Measurements from ENCODE around the gene CACFD1.

DNA sequence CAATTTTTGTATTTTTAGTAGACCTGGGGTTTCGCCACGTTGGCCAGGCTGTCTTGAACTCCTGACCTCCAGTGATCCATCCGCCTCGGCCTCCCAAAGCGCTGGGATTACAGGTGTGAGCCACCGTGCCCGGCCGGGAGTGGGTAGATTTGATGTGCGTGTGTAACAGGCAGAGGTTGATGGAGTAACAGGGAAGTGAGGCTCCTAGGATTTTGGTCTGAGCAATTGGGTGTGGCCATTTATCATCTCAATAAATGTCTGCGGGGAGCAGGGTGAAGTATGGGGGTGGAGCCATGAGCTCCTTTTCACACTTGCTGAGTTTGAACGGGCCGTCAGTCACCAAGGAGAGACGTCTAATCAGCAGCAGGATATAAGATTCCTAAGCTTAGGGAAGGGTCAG, 40.8 kb upstream of the CACFD1 start:
- TF ChIP-seq RARB (CRISPR knock-in tag; IDR thresholded peaks at IDR 0.05) (no peak), ESRRG (CRISPR knock-in tag; IDR thresholded peaks at IDR 0.05) (no peak), TOX (CRISPR knock-in tag; IDR thresholded peaks at IDR 0.05; ENCODE audit: borderline replicate concordance) (no peak), ZFP3 (CRISPR knock-in tag; IDR thresholded peaks at IDR 0.05) (no peak), ZC3H10 (CRISPR knock-in tag; IDR thresholded peaks at IDR 0.05) (no peak), CSDC2 (CRISPR knock-in tag; IDR thresholded peaks at IDR 0.05) (no peak), TCF4 (CRISPR knock-in tag; IDR thresholded peaks at IDR 0.05; ENCODE audit: borderline replicate concordance) (no peak), PPARA (CRISPR knock-in tag; IDR thresholded peaks at IDR 0.05; ENCODE audit: borderline replicate concordance) (no peak), ZNF70 (CRISPR knock-in tag; IDR thresholded peaks at IDR 0.05) (no peak), ZFP30 (CRISPR knock-in tag; IDR thresholded peaks at IDR 0.05) (no peak)
- TF ChIP-seq, protein P1, sequence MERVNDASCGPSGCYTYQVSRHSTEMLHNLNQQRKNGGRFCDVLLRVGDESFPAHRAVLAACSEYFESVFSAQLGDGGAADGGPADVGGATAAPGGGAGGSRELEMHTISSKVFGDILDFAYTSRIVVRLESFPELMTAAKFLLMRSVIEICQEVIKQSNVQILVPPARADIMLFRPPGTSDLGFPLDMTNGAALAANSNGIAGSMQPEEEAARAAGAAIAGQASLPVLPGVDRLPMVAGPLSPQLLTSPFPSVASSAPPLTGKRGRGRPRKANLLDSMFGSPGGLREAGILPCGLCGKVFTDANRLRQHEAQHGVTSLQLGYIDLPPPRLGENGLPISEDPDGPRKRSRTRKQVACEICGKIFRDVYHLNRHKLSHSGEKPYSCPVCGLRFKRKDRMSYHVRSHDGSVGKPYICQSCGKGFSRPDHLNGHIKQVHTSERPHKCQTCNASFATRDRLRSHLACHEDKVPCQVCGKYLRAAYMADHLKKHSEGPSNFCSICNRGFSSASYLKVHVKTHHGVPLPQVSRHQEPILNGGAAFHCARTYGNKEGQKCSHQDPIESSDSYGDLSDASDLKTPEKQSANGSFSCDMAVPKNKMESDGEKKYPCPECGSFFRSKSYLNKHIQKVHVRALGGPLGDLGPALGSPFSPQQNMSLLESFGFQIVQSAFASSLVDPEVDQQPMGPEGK (CRISPR knock-in tag; IDR thresholded peaks at IDR 0.05; ENCODE audit: borderline replicate concordance), result no peak
- TF ChIP-seq, protein P2, sequence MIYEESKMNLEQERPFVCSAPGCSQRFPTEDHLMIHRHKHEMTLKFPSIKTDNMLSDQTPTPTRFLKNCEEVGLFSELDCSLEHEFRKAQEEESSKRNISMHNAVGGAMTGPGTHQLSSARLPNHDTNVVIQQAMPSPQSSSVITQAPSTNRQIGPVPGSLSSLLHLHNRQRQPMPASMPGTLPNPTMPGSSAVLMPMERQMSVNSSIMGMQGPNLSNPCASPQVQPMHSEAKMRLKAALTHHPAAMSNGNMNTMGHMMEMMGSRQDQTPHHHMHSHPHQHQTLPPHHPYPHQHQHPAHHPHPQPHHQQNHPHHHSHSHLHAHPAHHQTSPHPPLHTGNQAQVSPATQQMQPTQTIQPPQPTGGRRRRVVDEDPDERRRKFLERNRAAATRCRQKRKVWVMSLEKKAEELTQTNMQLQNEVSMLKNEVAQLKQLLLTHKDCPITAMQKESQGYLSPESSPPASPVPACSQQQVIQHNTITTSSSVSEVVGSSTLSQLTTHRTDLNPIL (CRISPR knock-in tag; IDR thresholded peaks at IDR 0.05; ENCODE audit: low read depth), result no peak
- TF ChIP-seq, protein P3, sequence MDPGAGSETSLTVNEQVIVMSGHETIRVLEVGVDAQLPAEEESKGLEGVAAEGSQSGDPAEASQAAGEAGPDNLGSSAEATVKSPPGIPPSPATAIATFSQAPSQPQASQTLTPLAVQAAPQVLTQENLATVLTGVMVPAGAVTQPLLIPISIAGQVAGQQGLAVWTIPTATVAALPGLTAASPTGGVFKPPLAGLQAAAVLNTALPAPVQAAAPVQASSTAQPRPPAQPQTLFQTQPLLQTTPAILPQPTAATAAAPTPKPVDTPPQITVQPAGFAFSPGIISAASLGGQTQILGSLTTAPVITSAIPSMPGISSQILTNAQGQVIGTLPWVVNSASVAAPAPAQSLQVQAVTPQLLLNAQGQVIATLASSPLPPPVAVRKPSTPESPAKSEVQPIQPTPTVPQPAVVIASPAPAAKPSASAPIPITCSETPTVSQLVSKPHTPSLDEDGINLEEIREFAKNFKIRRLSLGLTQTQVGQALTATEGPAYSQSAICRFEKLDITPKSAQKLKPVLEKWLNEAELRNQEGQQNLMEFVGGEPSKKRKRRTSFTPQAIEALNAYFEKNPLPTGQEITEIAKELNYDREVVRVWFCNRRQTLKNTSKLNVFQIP (CRISPR knock-in tag; IDR thresholded peaks at IDR 0.05; ENCODE audit: borderline replicate concordance, low read depth), result no peak
- TF ChIP-seq, protein P4, sequence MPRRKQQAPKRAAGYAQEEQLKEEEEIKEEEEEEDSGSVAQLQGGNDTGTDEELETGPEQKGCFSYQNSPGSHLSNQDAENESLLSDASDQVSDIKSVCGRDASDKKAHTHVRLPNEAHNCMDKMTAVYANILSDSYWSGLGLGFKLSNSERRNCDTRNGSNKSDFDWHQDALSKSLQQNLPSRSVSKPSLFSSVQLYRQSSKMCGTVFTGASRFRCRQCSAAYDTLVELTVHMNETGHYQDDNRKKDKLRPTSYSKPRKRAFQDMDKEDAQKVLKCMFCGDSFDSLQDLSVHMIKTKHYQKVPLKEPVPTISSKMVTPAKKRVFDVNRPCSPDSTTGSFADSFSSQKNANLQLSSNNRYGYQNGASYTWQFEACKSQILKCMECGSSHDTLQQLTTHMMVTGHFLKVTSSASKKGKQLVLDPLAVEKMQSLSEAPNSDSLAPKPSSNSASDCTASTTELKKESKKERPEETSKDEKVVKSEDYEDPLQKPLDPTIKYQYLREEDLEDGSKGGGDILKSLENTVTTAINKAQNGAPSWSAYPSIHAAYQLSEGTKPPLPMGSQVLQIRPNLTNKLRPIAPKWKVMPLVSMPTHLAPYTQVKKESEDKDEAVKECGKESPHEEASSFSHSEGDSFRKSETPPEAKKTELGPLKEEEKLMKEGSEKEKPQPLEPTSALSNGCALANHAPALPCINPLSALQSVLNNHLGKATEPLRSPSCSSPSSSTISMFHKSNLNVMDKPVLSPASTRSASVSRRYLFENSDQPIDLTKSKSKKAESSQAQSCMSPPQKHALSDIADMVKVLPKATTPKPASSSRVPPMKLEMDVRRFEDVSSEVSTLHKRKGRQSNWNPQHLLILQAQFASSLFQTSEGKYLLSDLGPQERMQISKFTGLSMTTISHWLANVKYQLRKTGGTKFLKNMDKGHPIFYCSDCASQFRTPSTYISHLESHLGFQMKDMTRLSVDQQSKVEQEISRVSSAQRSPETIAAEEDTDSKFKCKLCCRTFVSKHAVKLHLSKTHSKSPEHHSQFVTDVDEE (CRISPR knock-in tag; IDR thresholded peaks at IDR 0.05), result no peak

Measured in SK-N-SH treated with all-trans-retinoic acid at 6 μM for 48 hours (cell line).